ENCODE measurements around the gene TGFBI.

Gene TGFBI

GRCh38 chr5:136108766-136109165 lies 80.0 kb downstream of the TGFBI start:
- peaks cover 0 to 5% (median 0%) of the 10 kb centered on the region in 3 experiments for H3K27me3 ChIP-seq (ENCODE audit: control insufficient read depth in 3 of 3, insufficient read depth in 3 of 3, low read depth in 1 of 3, low read length in 3 of 3)
- no peak overlapping the region for H2BK12ac ChIP-seq (ENCODE audit: low read length)
- H4K8ac ChIP-seq (ENCODE audit: low read depth, low read length), result no peak overlapping the region
- no peak overlapping the region for H3K4me2 ChIP-seq (ENCODE audit: insufficient read depth, low read length, poor library complexity, severe bottlenecking)
- H3K4me1 ChIP-seq (ENCODE audit: control insufficient read depth in 2 of 2, insufficient read depth in 1 of 2, low read depth in 1 of 2, low read length in 2 of 2), result peaks cover 3 to 11% of the 10 kb centered on the region in 2 donors
- DNase-seq (ENCODE audit: low spot score), result no peak
- no peak overlapping the region for H2BK120ac ChIP-seq (ENCODE audit: low read depth, low read length)
- no peaks in the 10 kb centered on the region for H3K79me1 ChIP-seq (ENCODE audit: low read depth, low read length)
- no peak overlapping the region for H3K23ac ChIP-seq (ENCODE audit: low read depth, low read length, poor library complexity)
- H4K91ac ChIP-seq (ENCODE audit: low read depth, low read length, poor library complexity), result no peak overlapping the region
- H3K4ac ChIP-seq (ENCODE audit: low read length), result no peak overlapping the region
- H2AFZ ChIP-seq (ENCODE audit: low read length), result no peak overlapping the region
- no peak overlapping the region for H2BK15ac ChIP-seq (ENCODE audit: low read length)
- no peak overlapping the region for H3K27ac ChIP-seq (replicated peaks; ENCODE audit: low read length)
- no peak overlapping the region for H2AK5ac ChIP-seq (ENCODE audit: low read depth, low read length)
- WGBS, 2 donors (ENCODE audit: extremely low coverage in 2 of 2, insufficient read length in 2 of 2, insufficient replicate concordance in 1 of 2), result no CpG with 5 or more reads among the region's 1 CpG
- H3K4me3 ChIP-seq (ENCODE audit: low read length in 2 of 2), result no peak overlapping the region
- no peaks in the 10 kb centered on the region for H3K36me3 ChIP-seq (replicated peaks in 1 of 2; ENCODE audit: control insufficient read depth in 2 of 2, insufficient read depth in 2 of 2, low read length in 2 of 2)
- no peak overlapping the region for H3K9ac ChIP-seq (ENCODE audit: low read depth, low read length, poor library complexity)
- no peak overlapping the region for H3K14ac ChIP-seq (ENCODE audit: low read length)
- no peaks in the 10 kb centered on the region for H3K9me3 ChIP-seq (replicated peaks in 1 of 2; ENCODE audit: control insufficient read depth in 2 of 2, insufficient read depth in 1 of 2, low read depth in 1 of 2, low read length in 2 of 2)
- no peak overlapping the region for H3K18ac ChIP-seq (ENCODE audit: low read length)
- H2BK5ac ChIP-seq (ENCODE audit: low read length), result no peak overlapping the region

- H3K4ac ChIP-seq (ENCODE audit: low read length), result no peak overlapping the region
- DNase-seq (ENCODE audit: low spot score), result no peak
- H2BK12ac ChIP-seq (ENCODE audit: low read length), result no peak overlapping the region
- no peak overlapping the region for H4K91ac ChIP-seq (ENCODE audit: low read depth, low read length, poor library complexity)
- no peak overlapping the region for H2BK15ac ChIP-seq (ENCODE audit: low read length)
- peaks cover 0 to 9% (median 0%) of the 10 kb centered on the region in 3 experiments for H3K27me3 ChIP-seq (ENCODE audit: control insufficient read depth in 3 of 3, insufficient read depth in 3 of 3, low read depth in 1 of 3, low read length in 3 of 3)
- no peak overlapping the region for H2AK5ac ChIP-seq (ENCODE audit: low read depth, low read length)
- H3K79me1 ChIP-seq (ENCODE audit: low read depth, low read length), result no peaks in the 10 kb centered on the region
- H4K8ac ChIP-seq (ENCODE audit: low read depth, low read length), result no peak overlapping the region
- WGBS, 2 donors (ENCODE audit: extremely low coverage in 2 of 2, insufficient read length in 2 of 2, insufficient replicate concordance in 1 of 2), result no CpG with 5 or more reads among the region's 5 CpGs
- no peak overlapping the region for H2BK120ac ChIP-seq (ENCODE audit: low read depth, low read length)
- no peak overlapping the region for H3K4me2 ChIP-seq (ENCODE audit: insufficient read depth, low read length, poor library complexity, severe bottlenecking)
- H3K27ac ChIP-seq (replicated peaks; ENCODE audit: low read length), result no peak overlapping the region
- no peaks in the 10 kb centered on the region for H3K36me3 ChIP-seq (replicated peaks in 1 of 2; ENCODE audit: control insufficient read depth in 2 of 2, insufficient read depth in 2 of 2, low read length in 2 of 2)
- no peaks in the 10 kb centered on the region for H3K9me3 ChIP-seq (replicated peaks in 1 of 2; ENCODE audit: control insufficient read depth in 2 of 2, insufficient read depth in 1 of 2, low read depth in 1 of 2, low read length in 2 of 2)
- no peak overlapping the region for H3K9ac ChIP-seq (ENCODE audit: low read depth, low read length, poor library complexity)
- H3K18ac ChIP-seq (ENCODE audit: low read length), result no peak overlapping the region
- no peak overlapping the region for H3K23ac ChIP-seq (ENCODE audit: low read depth, low read length, poor library complexity)
- H3K14ac ChIP-seq (ENCODE audit: low read length), result no peak overlapping the region
- no peak overlapping the region for H2BK5ac ChIP-seq (ENCODE audit: low read length)
- H3K4me3 ChIP-seq (ENCODE audit: low read length in 2 of 2), result no peak overlapping the region
- H2AFZ ChIP-seq (ENCODE audit: low read length), result no peak overlapping the region
- peaks cover 2 to 3% of the 10 kb centered on the region in 2 donors for H3K4me1 ChIP-seq (ENCODE audit: control insufficient read depth in 2 of 2, insufficient read depth in 1 of 2, low read depth in 1 of 2, low read length in 2 of 2)
Observed at GRCh38 chr5:136109453-136110135, 80.8 kb downstream of the TGFBI start.

Small RNA genes lying within 50 kb of the gene (small RNA-seq; reads per million reads assigned to genes)
- gene VTRNA2-1 (ENCODE audit: insufficient read depth), result 28.4 reads per million, percentile 87 among the genes with 10 or more reads in this experiment
